Fibroblast of lung (primary cell): Measurements from ENCODE around the gene AVPI1. TPM values are rescaled to one million over a fixed set of nuclear protein-coding genes. Genes with fewer than 3 reads are reported as not detected.

ENCODE experiments used
- DNase-seq, 2 donors: peaks; one replicate each; pipeline versions ENCODE4 v3.0.0 to v3.0.0-alpha.2; 2010; ENCODE audit warnings: low read depth in 2 of 2
- H2AFZ ChIP-seq: 2 replicates; pipeline ENCODE4 v1.5.1; 2012; ENCODE audit warnings: low read length, control low read depth, inconsistent platforms
- H3K27ac ChIP-seq: 2 replicates; pipeline ENCODE4 v1.5.1; 2011; ENCODE audit warnings: low read length, control low read depth; ENCODE audit not compliant: insufficient read depth
- H3K27me3 ChIP-seq: 2 replicates; pipeline ENCODE4 v1.5.1; 2011; ENCODE audit warnings: mild to moderate bottlenecking, low read length; ENCODE audit not compliant: control insufficient read depth, insufficient read depth
- H3K36me3 ChIP-seq: 2 replicates; pipeline ENCODE4 v1.5.1; 2011; ENCODE audit warnings: low read length; ENCODE audit not compliant: control insufficient read depth, insufficient read depth
- H3K4me1 ChIP-seq: 2 replicates; pipeline ENCODE4 v1.5.1; 2011; ENCODE audit warnings: low read length; ENCODE audit not compliant: control insufficient read depth, insufficient read depth; ENCODE audit errors: extremely low read depth
- H3K4me2 ChIP-seq: 2 replicates; pipeline ENCODE4 v1.5.1; 2011; ENCODE audit warnings: low read length, control low read depth; ENCODE audit not compliant: insufficient read depth; ENCODE audit errors: extremely low read depth
- H3K4me3 ChIP-seq, 4 experiments: fragments of 200-600 bp in 1 of 4; sonication (generic) in 1 of 4; replicated peaks in 1 of 4; 2 replicates each; pipeline ENCODE4 v1.5.1; 2011 to 2016; ENCODE audit warnings: low read length in 4 of 4, low read depth in 3 of 4, mild to moderate bottlenecking in 3 of 4, control low read depth in 2 of 4, inconsistent platforms in 1 of 4, mixed read lengths in 1 of 4; ENCODE audit not compliant: insufficient read depth in 1 of 4; ENCODE audit errors: control extremely low read depth in 1 of 4
- H3K79me2 ChIP-seq: 2 replicates; pipeline ENCODE4 v1.5.1; 2012; ENCODE audit warnings: mild to moderate bottlenecking, low read length, inconsistent platforms; ENCODE audit not compliant: control insufficient read depth, insufficient read depth
- H3K9ac ChIP-seq: 2 replicates; pipeline ENCODE4 v1.5.1; 2011; ENCODE audit warnings: mild to moderate bottlenecking, low read length, control low read depth; ENCODE audit not compliant: insufficient read depth
- H3K9me3 ChIP-seq: 2 replicates; pipeline ENCODE4 v1.5.1; 2012; ENCODE audit warnings: low read depth, low read length; ENCODE audit not compliant: control insufficient read depth, insufficient read depth
- H4K20me1 ChIP-seq: 2 replicates; pipeline ENCODE4 v1.5.1; 2011; ENCODE audit warnings: low read length; ENCODE audit not compliant: control insufficient read depth, insufficient read depth; ENCODE audit errors: extremely low read depth
- CTCF ChIP-seq, 2 donors: IDR thresholded peaks in 1 of 2; conservative IDR thresholded peaks in 1 of 2; 1 replicate in 1 of 2; 2 replicates in 1 of 2; pipeline ENCODE4 v1.5.1; 2011 to 2012; ENCODE audit warnings: low read length in 2 of 2, control low read depth in 1 of 2, inconsistent platforms in 1 of 2, low read depth in 1 of 2, mild to moderate bottlenecking in 1 of 2
- EZH2 ChIP-seq: IDR thresholded peaks from 2 replicates; pipeline ENCODE4 v1.5.1; 2012; ENCODE audit warnings: low read length, control low read depth, mild to moderate bottlenecking; ENCODE audit errors: missing control alignments
- polyA plus RNA-seq, 2 donors: library from polyadenylated mRNA; depleted of rRNA in 1 of 2; stranded (reverse) in 1 of 2; unstranded in 1 of 2; fragments of >200 nt; gene quantifications; 2 replicates each; pipeline ENCODE4 v1.2.1, GENCODE V29; 2011 to 2012; ENCODE audit warnings: missing spikeins in 1 of 2
- total RNA-seq: library from RNA; depleted of rRNA; stranded (reverse); fragments of >200 nt; gene quantifications from 2 replicates; pipeline ENCODE4 v1.2.1, GENCODE V29; 2014

The AVPI1 gene
- total and polyA plus RNA-seq, 2 donors (not counting 1 experiment from before 2014, with no cell fraction given) = 14.3 to 77.5 TPM

GRCh38 chr10:97633921-97634320, 53.1 kb downstream of the AVPI1 start:
- Histone ChIP-seq H3K27ac (no peak overlapping the region), H2AFZ (peak overlapping the region; percentile 82), H3K4me1 (peaks cover 5% of the 10 kb centered on the region), H4K20me1 (no peaks in the 10 kb centered on the region), H3K4me3 (peak overlapping the region in 3 of 4 experiments; percentile 78 to 95 (median 92)), H3K27me3 (no peaks in the 10 kb centered on the region), H3K9me3 (no peaks in the 10 kb centered on the region), H3K36me3 (no peaks in the 10 kb centered on the region), H3K9ac (no peak overlapping the region), H3K4me2 (peak overlapping the region; percentile 97), H3K79me2 (no peaks in the 10 kb centered on the region)
- TF ChIP-seq CTCF (conservative IDR thresholded peaks at IDR 0.05 in 1 of 2, IDR thresholded peaks at IDR 0.05 in 1 of 2; ENCODE audit: low read depth in 1 of 2, low read length in 2 of 2) = no peak
- TF ChIP-seq EZH2 = no peak
- no peak for DNase-seq

- Histone ChIP-seq H3K9ac (peak within 1 kb of the TSS; percentile 44), H4K20me1 (no peaks in the 10 kb centered on the region), H3K9me3 (no peaks in the 10 kb centered on the region), H3K79me2 (no peaks in the 10 kb centered on the region), H3K4me1 (peaks cover 5% of the 10 kb centered on the region), H3K27me3 (no peaks in the 10 kb centered on the region), H3K36me3 (no peaks in the 10 kb centered on the region), H3K27ac (peak within 1 kb of the TSS; percentile 59), H3K4me3 (peak within 1 kb of the TSS; percentile 78 to 95 (median 92)), H3K4me2 (peak within 1 kb of the TSS; percentile 97), H2AFZ (peak within 1 kb of the TSS; percentile 92)
- TF ChIP-seq EZH2 (no peak), CTCF (conservative IDR thresholded peaks at IDR 0.05 in 1 of 2, IDR thresholded peaks at IDR 0.05 in 1 of 2; ENCODE audit: low read depth in 1 of 2, low read length in 2 of 2) (no peak)
- DNase-seq = peak; percentile 87 to 90
Measured at GRCh38 chr10:97632949-97633884, 53.8 kb downstream of the AVPI1 start, which contains the start of gene MORN4. Gene MORN4 (minus strand): TSS chr10:97633500. CDS start chr10:97619653, 13,847 bp downstream.

- H3K4me2 ChIP-seq = no peak overlapping the region
- peak; percentile 10 to 21 for DNase-seq
Measured at GRCh38 chr10:97631098-97631497, 55.9 kb downstream of the AVPI1 start.

More at GRCh38 chr10:97631098-97631497, 55.9 kb downstream of the AVPI1 start:
- no peak overlapping the region for H3K27ac ChIP-seq
- H4K20me1 ChIP-seq = no peaks in the 10 kb centered on the region
- H2AFZ ChIP-seq = no peak overlapping the region
- H3K36me3 ChIP-seq = no peaks in the 10 kb centered on the region
- TF ChIP-seq CTCF (conservative IDR thresholded peaks at IDR 0.05 in 1 of 2, IDR thresholded peaks at IDR 0.05 in 1 of 2; ENCODE audit: low read depth in 1 of 2, low read length in 2 of 2) (no peak), EZH2 (no peak)
- no peak overlapping the region for H3K9ac ChIP-seq
- no peak overlapping the region for H3K4me3 ChIP-seq
- H3K9me3 ChIP-seq = no peaks in the 10 kb centered on the region
- H3K4me1 ChIP-seq = peaks cover 5% of the 10 kb centered on the region
- H3K27me3 ChIP-seq = no peaks in the 10 kb centered on the region
- no peaks in the 10 kb centered on the region for H3K79me2 ChIP-seq
